SU-DHL-6 (cell line): ENCODE data around the gene SERPINA1.

ENCODE experiments used
- H2AFZ ChIP-seq: fragments of 200-600 bp; sonication (generic); 2 replicates; pipeline ENCODE4 v1.6.1; 2014; ENCODE audit warnings: low read depth, mild to moderate bottlenecking, moderate library complexity, mixed read lengths, antibody characterized with exemption, low read length; ENCODE audit not compliant: severe bottlenecking
- H3F3A ChIP-seq: fragments of 200-600 bp; shearing (Covaris generic); 2 replicates; pipeline ENCODE4 v1.6.0; 2016; ENCODE audit warnings: antibody characterized with exemption, mild to moderate bottlenecking; ENCODE audit not compliant: insufficient read depth
- H3K27ac ChIP-seq: fragments of 200-600 bp; sonication (generic); 2 replicates; pipeline ENCODE4 v1.5.1; 2016; ENCODE audit warnings: low read depth, mild to moderate bottlenecking, low read length, moderate library complexity, mixed read lengths
- H3K27me3 ChIP-seq: fragments of 200-600 bp; sonication (generic), shearing (Covaris generic); 2 replicates; pipeline ENCODE4 v1.6.0; 2014; ENCODE audit warnings: mild to moderate bottlenecking, low read length
- H3K36me3 ChIP-seq: fragments of 200-600 bp; sonication (generic); 2 replicates; pipeline ENCODE4 v1.6.1; 2014; ENCODE audit warnings: mild to moderate bottlenecking, low read length, mixed read lengths
- H3K4me2 ChIP-seq: fragments of 300-600, 200-600 bp; shearing (Covaris generic), sonication (generic); 2 replicates; pipeline ENCODE4 v1.6.0; 2014; ENCODE audit warnings: low read length, low read depth, mild to moderate bottlenecking; ENCODE audit not compliant: poor library complexity, severe bottlenecking
- H3K4me3 ChIP-seq: fragments of 200-600 bp; sonication (generic); 2 replicates; pipeline ENCODE4 v1.5.1; 2014; ENCODE audit warnings: antibody characterized with exemption, low read length, mild to moderate bottlenecking, mixed read lengths; ENCODE audit not compliant: insufficient read depth, poor library complexity, severe bottlenecking
- H3K79me2 ChIP-seq: fragments of 200-600 bp; sonication (generic); 2 replicates; pipeline ENCODE4 v1.6.1; 2014; ENCODE audit warnings: mild to moderate bottlenecking, low read length, moderate library complexity; ENCODE audit not compliant: insufficient read depth
- H3K9ac ChIP-seq: fragments of 200-600 bp; sonication (generic); 2 replicates; pipeline ENCODE4 v1.7.0; 2014; ENCODE audit warnings: mild to moderate bottlenecking, low read length
- H3K9me2 ChIP-seq: fragments of 200-600 bp; sonication (generic); replicated peaks from 2 replicates; pipeline ENCODE4 v1.6.1; 2014; ENCODE audit warnings: low read length; ENCODE audit not compliant: insufficient read depth
- H3K9me3 ChIP-seq: fragments of 200-600 bp; sonication (generic); 2 replicates; pipeline ENCODE4 v1.6.1; 2014; ENCODE audit warnings: low read length, mixed read lengths; ENCODE audit not compliant: insufficient read depth
- H4K20me1 ChIP-seq: fragments of 200-600 bp; sonication (generic); 2 replicates; pipeline ENCODE4 v1.6.1; 2014; ENCODE audit warnings: low read depth, mild to moderate bottlenecking, antibody characterized with exemption, low read length, moderate library complexity, mixed read lengths
- EZH2phosphoT487 ChIP-seq: fragments of 200-600 bp; sonication (generic), shearing (Covaris generic); conservative IDR thresholded peaks from 2 replicates; pipeline ENCODE4 v1.6.1; 2018; ENCODE audit warnings: mild to moderate bottlenecking, antibody characterized with exemption, low read length, moderate library complexity, mixed read lengths
- TF ChIP-seq, protein P1 (sequence below): fragments of 200-600 bp; sonication (generic); IDR thresholded peaks from one replicate; pipeline ENCODE4 v1.5.1; 2017; ENCODE audit warnings: antibody characterized with exemption, mild to moderate bottlenecking, low read length, moderate library complexity; ENCODE audit not compliant: insufficient read depth, poor library complexity, severe bottlenecking

The SERPINA1 gene

DNA sequence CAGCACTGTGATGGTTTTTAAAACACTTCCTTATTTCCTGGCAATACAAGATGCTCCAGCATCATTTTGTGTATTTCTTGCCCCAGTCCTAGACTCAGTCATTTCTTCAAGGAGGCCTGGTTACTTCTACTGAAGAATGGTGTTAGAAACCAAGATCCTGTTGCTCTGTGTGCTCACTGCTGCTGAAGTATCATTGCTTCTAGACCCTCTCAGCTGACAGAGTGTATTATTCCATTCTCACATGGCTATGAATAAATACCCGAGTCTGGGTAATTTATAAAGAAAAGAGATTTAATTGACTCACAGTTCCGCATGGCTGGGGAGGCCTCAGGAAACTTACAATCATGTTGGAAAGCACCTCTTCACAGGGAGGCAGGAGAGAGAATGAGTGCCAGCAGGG is 50.4 kb downstream of the SERPINA1 start:
- Histone ChIP-seq H3K9me3 (no peaks in the 10 kb centered on the region), H4K20me1 (no peaks in the 10 kb centered on the region), H3K27ac (no peak overlapping the region), H2AFZ (no peak overlapping the region), H3F3A (no peaks in the 10 kb centered on the region), H3K4me2 (no peak overlapping the region), H3K9me2 (no peaks in the 10 kb centered on the region), H3K9ac (no peak overlapping the region), H3K79me2 (no peaks in the 10 kb centered on the region), H3K27me3 (no peaks in the 10 kb centered on the region), H3K36me3 (no peaks in the 10 kb centered on the region), H3K4me3 (no peak overlapping the region)
- TF ChIP-seq, protein P1, sequence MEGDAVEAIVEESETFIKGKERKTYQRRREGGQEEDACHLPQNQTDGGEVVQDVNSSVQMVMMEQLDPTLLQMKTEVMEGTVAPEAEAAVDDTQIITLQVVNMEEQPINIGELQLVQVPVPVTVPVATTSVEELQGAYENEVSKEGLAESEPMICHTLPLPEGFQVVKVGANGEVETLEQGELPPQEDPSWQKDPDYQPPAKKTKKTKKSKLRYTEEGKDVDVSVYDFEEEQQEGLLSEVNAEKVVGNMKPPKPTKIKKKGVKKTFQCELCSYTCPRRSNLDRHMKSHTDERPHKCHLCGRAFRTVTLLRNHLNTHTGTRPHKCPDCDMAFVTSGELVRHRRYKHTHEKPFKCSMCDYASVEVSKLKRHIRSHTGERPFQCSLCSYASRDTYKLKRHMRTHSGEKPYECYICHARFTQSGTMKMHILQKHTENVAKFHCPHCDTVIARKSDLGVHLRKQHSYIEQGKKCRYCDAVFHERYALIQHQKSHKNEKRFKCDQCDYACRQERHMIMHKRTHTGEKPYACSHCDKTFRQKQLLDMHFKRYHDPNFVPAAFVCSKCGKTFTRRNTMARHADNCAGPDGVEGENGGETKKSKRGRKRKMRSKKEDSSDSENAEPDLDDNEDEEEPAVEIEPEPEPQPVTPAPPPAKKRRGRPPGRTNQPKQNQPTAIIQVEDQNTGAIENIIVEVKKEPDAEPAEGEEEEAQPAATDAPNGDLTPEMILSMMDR = no peak
- TF ChIP-seq EZH2phosphoT487 = no peak

DNA sequence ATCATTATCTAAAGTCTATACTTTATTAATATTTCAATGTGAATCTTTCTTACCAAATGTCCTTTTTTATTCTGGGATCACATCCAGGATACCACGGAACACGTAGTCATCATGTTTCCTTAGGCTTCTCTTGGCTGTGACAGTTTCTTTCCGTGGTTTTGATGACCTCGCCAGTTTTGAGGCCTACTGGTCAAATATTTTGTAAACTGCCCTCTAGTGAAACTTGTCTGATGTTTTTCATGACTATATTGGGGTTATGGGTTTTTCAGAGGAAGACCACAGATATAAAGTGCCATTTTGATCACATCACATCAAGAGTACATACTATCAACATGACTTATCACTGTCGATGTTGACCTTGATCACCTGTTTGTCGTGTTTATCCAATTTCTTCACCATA is 51.1 kb downstream of the SERPINA1 start:
- H3K9ac ChIP-seq = no peak overlapping the region
- no peaks in the 10 kb centered on the region for H3K27me3 ChIP-seq
- H3K27ac ChIP-seq = no peak overlapping the region
- H3F3A ChIP-seq = no peaks in the 10 kb centered on the region
- H4K20me1 ChIP-seq = no peaks in the 10 kb centered on the region
- no peak overlapping the region for H3K4me3 ChIP-seq
- no peak overlapping the region for H3K4me2 ChIP-seq
- no peaks in the 10 kb centered on the region for H3K79me2 ChIP-seq
- no peaks in the 10 kb centered on the region for H3K36me3 ChIP-seq
- H2AFZ ChIP-seq = no peak overlapping the region
- no peak for TF ChIP-seq EZH2phosphoT487
- TF ChIP-seq, protein P1 = no peak
- H3K9me3 ChIP-seq = no peaks in the 10 kb centered on the region
- no peaks in the 10 kb centered on the region for H3K9me2 ChIP-seq

GRCh38 chr14:94334872-94335271 is 53.5 kb downstream of the SERPINA1 start:
- Histone ChIP-seq H3K79me2 (no peaks in the 10 kb centered on the region), H3K27me3 (no peaks in the 10 kb centered on the region), H3F3A (no peaks in the 10 kb centered on the region), H3K9me3 (no peaks in the 10 kb centered on the region), H3K9ac (no peak overlapping the region), H3K36me3 (no peaks in the 10 kb centered on the region), H3K4me2 (no peak overlapping the region), H3K4me3 (no peak overlapping the region), H3K27ac (no peak overlapping the region), H2AFZ (no peak overlapping the region), H3K9me2 (no peaks in the 10 kb centered on the region), H4K20me1 (no peaks in the 10 kb centered on the region)
- TF ChIP-seq, protein P1 = no peak
- no peak for TF ChIP-seq EZH2phosphoT487
